ENCODE measurements around the gene GIGYF2. TPM values are rescaled to one million over a fixed set of nuclear protein-coding genes. Genes with fewer than 3 reads are reported as not detected.

Gene GIGYF2
- polyA plus RNA-seq, 4 donors, result 12.7 to 56.6 (median 19.9) TPM

GRCh38 chr2:232776435-232776834 is 79.3 kb downstream of the GIGYF2 start, which contains the start of gene KCNJ13:
KCNJ13 (minus strand) TSS chr2:232776565; CDS start chr2:232771362, 5,203 bp downstream.
- no peaks in the 10 kb centered on the region for H3K9me3 ChIP-seq (ENCODE audit: control insufficient read depth in 2 of 2, insufficient read depth in 1 of 2, low read depth in 1 of 2, low read length in 1 of 2)
- H3K27ac ChIP-seq (ENCODE audit: low read depth in 1 of 3, low read length in 2 of 3), result peak within 1 kb of the TSS in 1 of 3 donors; percentile 79
- DNase-seq (peak; percentile 81 to 82), FAIRE-seq (no peak)
- H3K4me1 ChIP-seq (ENCODE audit: control insufficient read depth in 3 of 3, insufficient read depth in 2 of 3, low read depth in 1 of 3, low read length in 2 of 3), result peaks cover 8 to 21% (median 10%) of the 10 kb centered on the region in 3 donors
- peak within 1 kb of the TSS in 2 of 3 donors; percentile 15 to 44 for H3K4me3 ChIP-seq (ENCODE audit: low read depth in 1 of 3, low read length in 3 of 3)
- 11 to 69% (median 66%) methylated on average over 1 of the region's 1 CpG for WGBS, 3 donors
- peaks cover 0 to 10% (median 0%) of the 10 kb centered on the region in 3 donors for H3K36me3 ChIP-seq (ENCODE audit: control insufficient read depth in 3 of 3, insufficient read depth in 2 of 3, low read depth in 1 of 3, low read length in 3 of 3)
- no peaks in the 10 kb centered on the region for H3K27me3 ChIP-seq (ENCODE audit: control insufficient read depth in 3 of 3, insufficient read depth in 3 of 3, low read length in 3 of 3)

GRCh38 chr2:232777276-232777675 is 80.1 kb downstream of the GIGYF2 start:
- WGBS, 3 donors, result 27 to 69% (median 52%) methylated on average over 5 of the region's 5 CpGs
- peaks cover 0 to 8% (median 0%) of the 10 kb centered on the region in 3 donors for H3K36me3 ChIP-seq (ENCODE audit: control insufficient read depth in 3 of 3, insufficient read depth in 2 of 3, low read depth in 1 of 3, low read length in 3 of 3)
- H3K27me3 ChIP-seq (ENCODE audit: control insufficient read depth in 3 of 3, insufficient read depth in 3 of 3, low read length in 3 of 3), result no peaks in the 10 kb centered on the region
- peaks cover 8 to 21% (median 10%) of the 10 kb centered on the region in 3 donors for H3K4me1 ChIP-seq (ENCODE audit: control insufficient read depth in 3 of 3, insufficient read depth in 2 of 3, low read depth in 1 of 3, low read length in 2 of 3)
- peak in 1 of 2 donors; percentile 25 for DNase-seq
- H3K27ac ChIP-seq (ENCODE audit: low read depth in 1 of 3, low read length in 2 of 3), result peak overlapping the region in 1 of 3 donors; percentile 17
- no peak overlapping the region for H3K4me3 ChIP-seq (ENCODE audit: low read depth in 1 of 3, low read length in 3 of 3)
- no peak for FAIRE-seq
- H3K9me3 ChIP-seq (ENCODE audit: control insufficient read depth in 2 of 2, insufficient read depth in 1 of 2, low read depth in 1 of 2, low read length in 1 of 2), result no peaks in the 10 kb centered on the region

GRCh38 chr2:232779465-232779864 is 82.3 kb downstream of the GIGYF2 start:
- Histone ChIP-seq H3K4me3 (ENCODE audit: low read depth in 1 of 3, low read length in 3 of 3) (no peak overlapping the region), H3K36me3 (ENCODE audit: control insufficient read depth in 3 of 3, insufficient read depth in 2 of 3, low read depth in 1 of 3, low read length in 3 of 3) (peaks cover 0 to 7% (median 0%) of the 10 kb centered on the region in 3 donors), H3K27me3 (ENCODE audit: control insufficient read depth in 3 of 3, insufficient read depth in 3 of 3, low read length in 3 of 3) (no peaks in the 10 kb centered on the region), H3K9me3 (ENCODE audit: control insufficient read depth in 2 of 2, insufficient read depth in 1 of 2, low read depth in 1 of 2, low read length in 1 of 2) (no peaks in the 10 kb centered on the region), H3K4me1 (ENCODE audit: control insufficient read depth in 3 of 3, insufficient read depth in 2 of 3, low read depth in 1 of 3, low read length in 2 of 3) (peaks cover 8 to 17% (median 8%) of the 10 kb centered on the region in 3 donors), H3K27ac (ENCODE audit: low read depth in 1 of 3, low read length in 2 of 3) (peak overlapping the region in 1 of 3 donors; percentile 46)
- WGBS, 3 donors, result 26 to 62% (median 49%) methylated on average over 3 of the region's 3 CpGs
- FAIRE-seq (no peak), DNase-seq (no peak)

- Histone ChIP-seq H3K27ac (ENCODE audit: low read depth in 1 of 3, low read length in 2 of 3) (no peak overlapping the region), H3K4me3 (ENCODE audit: low read depth in 1 of 3, low read length in 3 of 3) (no peak overlapping the region), H3K36me3 (ENCODE audit: control insufficient read depth in 3 of 3, insufficient read depth in 2 of 3, low read depth in 1 of 3, low read length in 3 of 3) (peaks cover 0 to 11% (median 0%) of the 10 kb centered on the region in 3 donors), H3K4me1 (ENCODE audit: control insufficient read depth in 3 of 3, insufficient read depth in 2 of 3, low read depth in 1 of 3, low read length in 2 of 3) (peaks cover 8 to 20% (median 8%) of the 10 kb centered on the region in 3 donors), H3K9me3 (ENCODE audit: control insufficient read depth in 2 of 2, insufficient read depth in 1 of 2, low read depth in 1 of 2, low read length in 1 of 2) (no peaks in the 10 kb centered on the region), H3K27me3 (ENCODE audit: control insufficient read depth in 3 of 3, insufficient read depth in 3 of 3, low read length in 3 of 3) (no peaks in the 10 kb centered on the region)
- WGBS, 3 donors, result 11 to 42% (median 40%) methylated on average over 1 of the region's 1 CpG
- FAIRE-seq (no peak), DNase-seq (no peak)
Measured at GRCh38 chr2:232779934-232780333, 82.8 kb downstream of the GIGYF2 start.

GRCh38 chr2:232781765-232782164 is 84.6 kb downstream of the GIGYF2 start:
- FAIRE-seq (no peak), DNase-seq (peak; percentile 56 to 93)
- H3K27me3 ChIP-seq (ENCODE audit: control insufficient read depth in 3 of 3, insufficient read depth in 3 of 3, low read length in 3 of 3), result no peaks in the 10 kb centered on the region
- H3K36me3 ChIP-seq (ENCODE audit: control insufficient read depth in 3 of 3, insufficient read depth in 2 of 3, low read depth in 1 of 3, low read length in 3 of 3), result peaks cover 0 to 13% (median 3%) of the 10 kb centered on the region in 3 donors
- H3K4me1 ChIP-seq (ENCODE audit: control insufficient read depth in 3 of 3, insufficient read depth in 2 of 3, low read depth in 1 of 3, low read length in 2 of 3), result peaks cover 8 to 20% (median 8%) of the 10 kb centered on the region in 3 donors
- no peak overlapping the region for H3K4me3 ChIP-seq (ENCODE audit: low read depth in 1 of 3, low read length in 3 of 3)
- no peaks in the 10 kb centered on the region for H3K9me3 ChIP-seq (ENCODE audit: control insufficient read depth in 2 of 2, insufficient read depth in 1 of 2, low read depth in 1 of 2, low read length in 1 of 2)
- H3K27ac ChIP-seq (ENCODE audit: low read depth in 1 of 3, low read length in 2 of 3), result peak overlapping the region in 1 of 3 donors; percentile 49

GRCh38 chr2:232783278-232783677 is 86.1 kb downstream of the GIGYF2 start:
- no peak overlapping the region for H3K4me3 ChIP-seq (ENCODE audit: low read depth in 1 of 3, low read length in 3 of 3)
- H3K27me3 ChIP-seq (ENCODE audit: control insufficient read depth in 3 of 3, insufficient read depth in 3 of 3, low read length in 3 of 3), result no peaks in the 10 kb centered on the region
- FAIRE-seq (no peak), DNase-seq (no peak)
- H3K36me3 ChIP-seq (ENCODE audit: control insufficient read depth in 3 of 3, insufficient read depth in 2 of 3, low read depth in 1 of 3, low read length in 3 of 3), result peaks cover under 1 to 12% (median 5%) of the 10 kb centered on the region in 3 donors
- H3K27ac ChIP-seq (ENCODE audit: low read depth in 1 of 3, low read length in 2 of 3), result no peak overlapping the region
- H3K4me1 ChIP-seq (ENCODE audit: control insufficient read depth in 3 of 3, insufficient read depth in 2 of 3, low read depth in 1 of 3, low read length in 2 of 3), result peaks cover 6 to 20% (median 8%) of the 10 kb centered on the region in 3 donors
- H3K9me3 ChIP-seq (ENCODE audit: control insufficient read depth in 2 of 2, insufficient read depth in 1 of 2, low read depth in 1 of 2, low read length in 1 of 2), result no peaks in the 10 kb centered on the region

GRCh38 chr2:232787806-232788205 is 90.7 kb downstream of the GIGYF2 start:
- DNase-seq (no peak), FAIRE-seq (no peak)
- H3K4me3 ChIP-seq (ENCODE audit: low read depth in 1 of 3, low read length in 3 of 3), result no peak overlapping the region
- peaks cover 0 to 20% (median 2%) of the 10 kb centered on the region in 3 donors for H3K4me1 ChIP-seq (ENCODE audit: control insufficient read depth in 3 of 3, insufficient read depth in 2 of 3, low read depth in 1 of 3, low read length in 2 of 3)
- peaks cover 14 to 18% (median 18%) of the 10 kb centered on the region in 3 donors for H3K36me3 ChIP-seq (ENCODE audit: control insufficient read depth in 3 of 3, insufficient read depth in 2 of 3, low read depth in 1 of 3, low read length in 3 of 3)
- H3K27me3 ChIP-seq (ENCODE audit: control insufficient read depth in 3 of 3, insufficient read depth in 3 of 3, low read length in 3 of 3), result no peaks in the 10 kb centered on the region
- peak overlapping the region in 1 of 3 donors; percentile 30 for H3K27ac ChIP-seq (ENCODE audit: low read depth in 1 of 3, low read length in 2 of 3)
- no peaks in the 10 kb centered on the region for H3K9me3 ChIP-seq (ENCODE audit: control insufficient read depth in 2 of 2, insufficient read depth in 1 of 2, low read depth in 1 of 2, low read length in 1 of 2)

GRCh38 chr2:232789082-232789481 is 92.0 kb downstream of the GIGYF2 start:
- WGBS, 3 donors, result 25 to 72% (median 42%) methylated on average over 4 of the region's 4 CpGs
- no peaks in the 10 kb centered on the region for H3K27me3 ChIP-seq (ENCODE audit: control insufficient read depth in 3 of 3, insufficient read depth in 3 of 3, low read length in 3 of 3)
- no peaks in the 10 kb centered on the region for H3K9me3 ChIP-seq (ENCODE audit: control insufficient read depth in 2 of 2, insufficient read depth in 1 of 2, low read depth in 1 of 2, low read length in 1 of 2)
- H3K27ac ChIP-seq (ENCODE audit: low read depth in 1 of 3, low read length in 2 of 3), result no peak overlapping the region
- H3K36me3 ChIP-seq (ENCODE audit: control insufficient read depth in 3 of 3, insufficient read depth in 2 of 3, low read depth in 1 of 3, low read length in 3 of 3), result peaks cover 14 to 28% (median 17%) of the 10 kb centered on the region in 3 donors
- H3K4me1 ChIP-seq (ENCODE audit: control insufficient read depth in 3 of 3, insufficient read depth in 2 of 3, low read depth in 1 of 3, low read length in 2 of 3), result peaks cover 0 to 20% (median 2%) of the 10 kb centered on the region in 3 donors
- DNase-seq, result peak; percentile 54 to 58
- FAIRE-seq, result no peak
- no peak overlapping the region for H3K4me3 ChIP-seq (ENCODE audit: low read depth in 1 of 3, low read length in 3 of 3)

GRCh38 chr2:232791518-232791917 is 94.4 kb downstream of the GIGYF2 start:
- Histone ChIP-seq H3K36me3 (ENCODE audit: control insufficient read depth in 3 of 3, insufficient read depth in 2 of 3, low read depth in 1 of 3, low read length in 3 of 3) (peaks cover 15 to 36% (median 20%) of the 10 kb centered on the region in 3 donors), H3K27me3 (ENCODE audit: control insufficient read depth in 3 of 3, insufficient read depth in 3 of 3, low read length in 3 of 3) (no peaks in the 10 kb centered on the region)
- WGBS, 3 donors, result 95 to 100% (median 95%) methylated on average over 4 of the region's 4 CpGs

More at GRCh38 chr2:232791518-232791917, 94.4 kb downstream of the GIGYF2 start:
- H3K4me1 ChIP-seq (ENCODE audit: control insufficient read depth in 3 of 3, insufficient read depth in 2 of 3, low read depth in 1 of 3, low read length in 2 of 3), result peaks cover 0 to 17% (median 2%) of the 10 kb centered on the region in 3 donors
- DNase-seq, result no peak
- no peak overlapping the region for H3K27ac ChIP-seq (ENCODE audit: low read depth in 1 of 3, low read length in 2 of 3)
- no peak overlapping the region for H3K4me3 ChIP-seq (ENCODE audit: low read depth in 1 of 3, low read length in 3 of 3)
- H3K9me3 ChIP-seq (ENCODE audit: control insufficient read depth in 2 of 2, insufficient read depth in 1 of 2, low read depth in 1 of 2, low read length in 1 of 2), result no peaks in the 10 kb centered on the region
- FAIRE-seq, result no peak
